HepG2 (cell line): ENCODE measurements around the gene EPS8L3. TPM values are rescaled to one million over a fixed set of nuclear protein-coding genes. Genes with fewer than 3 reads are reported as not detected.

Experiments
- ARID3A ChIP-seq: IDR thresholded peaks from 2 replicates; pipeline ENCODE4 v1.6.1; 2012; ENCODE audit warnings: low read depth, low read length, improper control_type of control experiment
- CEBPG ChIP-seq: IDR thresholded peaks from 2 replicates; pipeline ENCODE4 v1.6.1; 2016
- CTCF ChIP-seq: sonication (generic); formaldehyde crosslinking; IDR thresholded peaks from 2 replicates; pipeline ENCODE4 v1.5.0; 2020; ENCODE audit warnings: mild to moderate bottlenecking, missing genetic modification reagents, moderate library complexity
- HOXA3 ChIP-seq: sonication (generic); formaldehyde crosslinking; IDR thresholded peaks from 2 replicates; pipeline ENCODE4 v1.5.0; 2020; ENCODE audit warnings: missing genetic modification reagents
- ZNF407 ChIP-seq: sonication (generic); formaldehyde crosslinking; IDR thresholded peaks from one replicate; pipeline ENCODE4 v1.5.1; 2020; ENCODE audit warnings: mild to moderate bottlenecking, missing genetic modification reagents; ENCODE audit errors: not compliant biosample characterization
- ZNF7 ChIP-seq: IDR thresholded peaks from 2 replicates; pipeline ENCODE4 v1.6.1; 2016; ENCODE audit warnings: missing biosample characterization, missing genetic modification reagents
- polyA plus RNA-seq, 8 experiments: library from polyadenylated mRNA; depleted of rRNA in 3 of 8; stranded (reverse) in 7 of 8; unstranded in 1 of 8; fragments of >200 nt; fragmentation: Illumina TruSeq in 4 of 8; extraction: Trizol in 4 of 8; gene quantifications; 2 replicates each; pipeline versions ENCODE4 v1.2.1 to v1.2.3, GENCODE V29; 2011 to 2016; ENCODE audit warnings: low read depth in 4 of 8, missing spikeins in 1 of 8, mixed read lengths in 1 of 8; ENCODE audit not compliant: insufficient read depth in 1 of 8
- total RNA-seq, 5 experiments: library from RNA; depleted of rRNA; stranded (reverse); fragments of >200 nt; fragmentation: Illumina TruSeq; extraction: Trizol; gene quantifications; 2 replicates each; pipeline ENCODE4 v1.2.3, GENCODE V29; 2016; ENCODE audit warnings: low read depth in 1 of 5

The EPS8L3 gene
- total and polyA plus RNA-seq, 2 of the 13 experiments (the other 11 are each of a cell fraction or from before 2014, with no cell fraction given) = 18.2 to 106 TPM

GRCh38 chr1:109718495-109718894 lies 45.2 kb downstream of the EPS8L3 start (continued):
- TF ChIP-seq ZNF407 (CRISPR knock-in tag) (no peak), HOXA3 (CRISPR knock-in tag) (no peak), CEBPG (CRISPR knock-in tag) (0 out of 2 replicates have a peak, but pooled peaks have one; percentile 15), ARID3A (peak; percentile 36; the same call in 1 of the 2 replicates), CTCF (CRISPR knock-in tag) (peak; percentile 75), ZNF7 (no peak)
